ENCODE results near the gene HEY2.

Gene HEY2

DNA sequence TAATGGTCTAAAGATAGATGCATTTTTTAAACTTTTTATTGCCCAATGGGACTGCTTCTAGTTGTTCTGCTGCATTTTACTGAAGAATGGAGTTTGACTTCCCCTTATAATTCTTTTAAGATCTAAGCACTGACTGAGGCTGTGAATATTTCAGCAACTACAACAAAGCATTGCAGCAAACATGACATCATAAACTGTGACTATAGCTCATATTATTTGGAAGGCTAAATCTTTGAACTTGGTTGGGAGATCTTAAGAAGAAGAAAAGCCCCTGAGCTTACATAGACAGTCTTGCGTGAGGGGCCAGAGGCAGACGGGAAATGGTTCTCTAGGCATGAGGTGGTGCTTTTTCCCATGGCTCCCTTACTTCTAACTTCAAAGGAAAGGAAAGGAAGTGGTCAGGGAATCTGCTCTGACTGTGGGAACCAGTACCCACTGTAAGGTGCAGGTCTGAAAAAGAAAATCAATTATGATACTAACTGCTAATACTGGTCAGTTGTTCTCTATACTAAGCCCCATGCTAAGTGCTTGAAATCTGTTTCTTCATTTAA is 14.8 kb downstream of the HEY2 start:
- no peak for ATAC-seq
- TF ChIP-seq, protein P1, sequence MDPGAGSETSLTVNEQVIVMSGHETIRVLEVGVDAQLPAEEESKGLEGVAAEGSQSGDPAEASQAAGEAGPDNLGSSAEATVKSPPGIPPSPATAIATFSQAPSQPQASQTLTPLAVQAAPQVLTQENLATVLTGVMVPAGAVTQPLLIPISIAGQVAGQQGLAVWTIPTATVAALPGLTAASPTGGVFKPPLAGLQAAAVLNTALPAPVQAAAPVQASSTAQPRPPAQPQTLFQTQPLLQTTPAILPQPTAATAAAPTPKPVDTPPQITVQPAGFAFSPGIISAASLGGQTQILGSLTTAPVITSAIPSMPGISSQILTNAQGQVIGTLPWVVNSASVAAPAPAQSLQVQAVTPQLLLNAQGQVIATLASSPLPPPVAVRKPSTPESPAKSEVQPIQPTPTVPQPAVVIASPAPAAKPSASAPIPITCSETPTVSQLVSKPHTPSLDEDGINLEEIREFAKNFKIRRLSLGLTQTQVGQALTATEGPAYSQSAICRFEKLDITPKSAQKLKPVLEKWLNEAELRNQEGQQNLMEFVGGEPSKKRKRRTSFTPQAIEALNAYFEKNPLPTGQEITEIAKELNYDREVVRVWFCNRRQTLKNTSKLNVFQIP (CRISPR knock-in tag; IDR thresholded peaks at IDR 0.05; ENCODE audit: borderline replicate concordance, low read depth), result no peak
- TF ChIP-seq, protein P2, sequence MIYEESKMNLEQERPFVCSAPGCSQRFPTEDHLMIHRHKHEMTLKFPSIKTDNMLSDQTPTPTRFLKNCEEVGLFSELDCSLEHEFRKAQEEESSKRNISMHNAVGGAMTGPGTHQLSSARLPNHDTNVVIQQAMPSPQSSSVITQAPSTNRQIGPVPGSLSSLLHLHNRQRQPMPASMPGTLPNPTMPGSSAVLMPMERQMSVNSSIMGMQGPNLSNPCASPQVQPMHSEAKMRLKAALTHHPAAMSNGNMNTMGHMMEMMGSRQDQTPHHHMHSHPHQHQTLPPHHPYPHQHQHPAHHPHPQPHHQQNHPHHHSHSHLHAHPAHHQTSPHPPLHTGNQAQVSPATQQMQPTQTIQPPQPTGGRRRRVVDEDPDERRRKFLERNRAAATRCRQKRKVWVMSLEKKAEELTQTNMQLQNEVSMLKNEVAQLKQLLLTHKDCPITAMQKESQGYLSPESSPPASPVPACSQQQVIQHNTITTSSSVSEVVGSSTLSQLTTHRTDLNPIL (CRISPR knock-in tag; IDR thresholded peaks at IDR 0.05; ENCODE audit: low read depth), result no peak
- TF ChIP-seq BACH2 (CRISPR knock-in tag; IDR thresholded peaks at IDR 0.05; ENCODE audit: borderline replicate concordance) (no peak), OSR1 (CRISPR knock-in tag; IDR thresholded peaks at IDR 0.05) (no peak), TOX (CRISPR knock-in tag; IDR thresholded peaks at IDR 0.05; ENCODE audit: borderline replicate concordance) (no peak), RARB (CRISPR knock-in tag; IDR thresholded peaks at IDR 0.05) (no peak)
- TF ChIP-seq, protein P3, sequence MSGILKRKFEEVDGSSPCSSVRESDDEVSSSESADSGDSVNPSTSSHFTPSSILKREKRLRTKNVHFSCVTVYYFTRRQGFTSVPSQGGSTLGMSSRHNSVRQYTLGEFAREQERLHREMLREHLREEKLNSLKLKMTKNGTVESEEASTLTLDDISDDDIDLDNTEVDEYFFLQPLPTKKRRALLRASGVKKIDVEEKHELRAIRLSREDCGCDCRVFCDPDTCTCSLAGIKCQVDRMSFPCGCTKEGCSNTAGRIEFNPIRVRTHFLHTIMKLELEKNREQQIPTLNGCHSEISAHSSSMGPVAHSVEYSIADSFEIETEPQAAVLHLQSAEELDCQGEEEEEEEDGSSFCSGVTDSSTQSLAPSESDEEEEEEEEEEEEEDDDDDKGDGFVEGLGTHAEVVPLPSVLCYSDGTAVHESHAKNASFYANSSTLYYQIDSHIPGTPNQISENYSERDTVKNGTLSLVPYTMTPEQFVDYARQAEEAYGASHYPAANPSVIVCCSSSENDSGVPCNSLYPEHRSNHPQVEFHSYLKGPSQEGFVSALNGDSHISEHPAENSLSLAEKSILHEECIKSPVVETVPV (CRISPR knock-in tag; IDR thresholded peaks at IDR 0.05), result no peak

DNA sequence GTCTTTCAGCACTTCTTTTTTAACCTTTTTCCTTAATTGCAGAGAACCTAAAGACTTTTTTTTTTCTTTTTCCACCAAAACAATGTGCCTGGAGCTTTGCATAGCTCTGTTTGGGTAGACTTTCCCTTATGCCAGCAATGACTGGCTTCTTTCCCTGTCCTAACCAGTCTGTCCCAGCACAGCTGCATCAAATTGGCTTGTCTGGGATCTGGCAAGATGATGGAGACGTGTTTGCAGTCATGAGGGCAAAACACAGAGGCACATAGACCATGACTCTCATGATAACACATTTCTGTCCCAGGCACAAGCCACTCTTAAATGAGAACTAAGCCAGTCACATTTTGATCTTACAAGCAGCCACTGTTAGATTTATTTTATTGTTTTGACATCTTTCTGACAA is 16.5 kb downstream of the HEY2 start:
- no peak for ATAC-seq
- no peak for TF ChIP-seq TCF4 (CRISPR knock-in tag; IDR thresholded peaks at IDR 0.05; ENCODE audit: borderline replicate concordance)
- TF ChIP-seq GLIS3 (CRISPR knock-in tag; IDR thresholded peaks at IDR 0.05), result no peak
- TF ChIP-seq ESRRG (CRISPR knock-in tag; IDR thresholded peaks at IDR 0.05), result no peak
- TF ChIP-seq, protein P2 (CRISPR knock-in tag; IDR thresholded peaks at IDR 0.05; ENCODE audit: low read depth), result no peak
- TF ChIP-seq ZC3H10 (CRISPR knock-in tag; IDR thresholded peaks at IDR 0.05), result no peak
- TF ChIP-seq ZNF565 (CRISPR knock-in tag; conservative IDR thresholded peaks at IDR 0.05; ENCODE audit: low read depth), result no peak
- no peak for TF ChIP-seq PPARA (CRISPR knock-in tag; IDR thresholded peaks at IDR 0.05; ENCODE audit: borderline replicate concordance)
- no peak for TF ChIP-seq CSDC2 (CRISPR knock-in tag; IDR thresholded peaks at IDR 0.05)
- TF ChIP-seq, protein P4, sequence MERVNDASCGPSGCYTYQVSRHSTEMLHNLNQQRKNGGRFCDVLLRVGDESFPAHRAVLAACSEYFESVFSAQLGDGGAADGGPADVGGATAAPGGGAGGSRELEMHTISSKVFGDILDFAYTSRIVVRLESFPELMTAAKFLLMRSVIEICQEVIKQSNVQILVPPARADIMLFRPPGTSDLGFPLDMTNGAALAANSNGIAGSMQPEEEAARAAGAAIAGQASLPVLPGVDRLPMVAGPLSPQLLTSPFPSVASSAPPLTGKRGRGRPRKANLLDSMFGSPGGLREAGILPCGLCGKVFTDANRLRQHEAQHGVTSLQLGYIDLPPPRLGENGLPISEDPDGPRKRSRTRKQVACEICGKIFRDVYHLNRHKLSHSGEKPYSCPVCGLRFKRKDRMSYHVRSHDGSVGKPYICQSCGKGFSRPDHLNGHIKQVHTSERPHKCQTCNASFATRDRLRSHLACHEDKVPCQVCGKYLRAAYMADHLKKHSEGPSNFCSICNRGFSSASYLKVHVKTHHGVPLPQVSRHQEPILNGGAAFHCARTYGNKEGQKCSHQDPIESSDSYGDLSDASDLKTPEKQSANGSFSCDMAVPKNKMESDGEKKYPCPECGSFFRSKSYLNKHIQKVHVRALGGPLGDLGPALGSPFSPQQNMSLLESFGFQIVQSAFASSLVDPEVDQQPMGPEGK (CRISPR knock-in tag; IDR thresholded peaks at IDR 0.05; ENCODE audit: borderline replicate concordance), result no peak
- TF ChIP-seq, protein P1 (CRISPR knock-in tag; IDR thresholded peaks at IDR 0.05; ENCODE audit: borderline replicate concordance, low read depth), result no peak
- no peak for TF ChIP-seq ZNF8 (CRISPR knock-in tag; IDR thresholded peaks at IDR 0.05)
- no peak for TF ChIP-seq TOX (CRISPR knock-in tag; IDR thresholded peaks at IDR 0.05; ENCODE audit: borderline replicate concordance)
- no peak for TF ChIP-seq ZFP3 (CRISPR knock-in tag; IDR thresholded peaks at IDR 0.05)

DNA sequence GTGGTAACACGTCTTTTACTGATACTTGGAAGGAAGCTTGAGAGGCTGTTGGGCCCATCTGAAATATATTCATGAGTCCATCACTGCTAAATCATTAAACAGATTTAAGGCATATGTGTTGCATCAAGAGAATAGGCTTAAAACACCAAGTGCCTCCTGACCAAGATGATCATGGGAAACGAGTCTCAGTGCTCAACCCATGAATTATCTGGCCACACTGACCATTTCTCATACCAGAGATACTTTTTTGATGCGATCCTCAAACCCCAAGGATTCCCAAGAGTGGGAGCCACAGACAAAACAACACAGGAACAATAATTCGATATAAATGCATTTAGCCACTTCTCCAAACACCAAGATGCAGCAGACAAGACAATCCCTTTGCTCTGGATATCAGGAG is 17.2 kb downstream of the HEY2 start:
- no peak for ATAC-seq
- TF ChIP-seq ESRRG (CRISPR knock-in tag; IDR thresholded peaks at IDR 0.05) (no peak), BACH2 (CRISPR knock-in tag; IDR thresholded peaks at IDR 0.05; ENCODE audit: borderline replicate concordance) (no peak), ZNF8 (CRISPR knock-in tag; IDR thresholded peaks at IDR 0.05) (no peak), ZNF565 (CRISPR knock-in tag; conservative IDR thresholded peaks at IDR 0.05; ENCODE audit: low read depth) (no peak), PPARA (CRISPR knock-in tag; IDR thresholded peaks at IDR 0.05; ENCODE audit: borderline replicate concordance) (no peak), TOX (CRISPR knock-in tag; IDR thresholded peaks at IDR 0.05; ENCODE audit: borderline replicate concordance) (no peak), ZFP30 (CRISPR knock-in tag; IDR thresholded peaks at IDR 0.05) (no peak), ZC3H10 (CRISPR knock-in tag; IDR thresholded peaks at IDR 0.05) (no peak), RARB (CRISPR knock-in tag; IDR thresholded peaks at IDR 0.05) (no peak)
- TF ChIP-seq, protein P4 (CRISPR knock-in tag; IDR thresholded peaks at IDR 0.05; ENCODE audit: borderline replicate concordance), result no peak
- TF ChIP-seq, protein P5, sequence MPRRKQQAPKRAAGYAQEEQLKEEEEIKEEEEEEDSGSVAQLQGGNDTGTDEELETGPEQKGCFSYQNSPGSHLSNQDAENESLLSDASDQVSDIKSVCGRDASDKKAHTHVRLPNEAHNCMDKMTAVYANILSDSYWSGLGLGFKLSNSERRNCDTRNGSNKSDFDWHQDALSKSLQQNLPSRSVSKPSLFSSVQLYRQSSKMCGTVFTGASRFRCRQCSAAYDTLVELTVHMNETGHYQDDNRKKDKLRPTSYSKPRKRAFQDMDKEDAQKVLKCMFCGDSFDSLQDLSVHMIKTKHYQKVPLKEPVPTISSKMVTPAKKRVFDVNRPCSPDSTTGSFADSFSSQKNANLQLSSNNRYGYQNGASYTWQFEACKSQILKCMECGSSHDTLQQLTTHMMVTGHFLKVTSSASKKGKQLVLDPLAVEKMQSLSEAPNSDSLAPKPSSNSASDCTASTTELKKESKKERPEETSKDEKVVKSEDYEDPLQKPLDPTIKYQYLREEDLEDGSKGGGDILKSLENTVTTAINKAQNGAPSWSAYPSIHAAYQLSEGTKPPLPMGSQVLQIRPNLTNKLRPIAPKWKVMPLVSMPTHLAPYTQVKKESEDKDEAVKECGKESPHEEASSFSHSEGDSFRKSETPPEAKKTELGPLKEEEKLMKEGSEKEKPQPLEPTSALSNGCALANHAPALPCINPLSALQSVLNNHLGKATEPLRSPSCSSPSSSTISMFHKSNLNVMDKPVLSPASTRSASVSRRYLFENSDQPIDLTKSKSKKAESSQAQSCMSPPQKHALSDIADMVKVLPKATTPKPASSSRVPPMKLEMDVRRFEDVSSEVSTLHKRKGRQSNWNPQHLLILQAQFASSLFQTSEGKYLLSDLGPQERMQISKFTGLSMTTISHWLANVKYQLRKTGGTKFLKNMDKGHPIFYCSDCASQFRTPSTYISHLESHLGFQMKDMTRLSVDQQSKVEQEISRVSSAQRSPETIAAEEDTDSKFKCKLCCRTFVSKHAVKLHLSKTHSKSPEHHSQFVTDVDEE (CRISPR knock-in tag; IDR thresholded peaks at IDR 0.05), result no peak
- TF ChIP-seq, protein P1 (CRISPR knock-in tag; IDR thresholded peaks at IDR 0.05; ENCODE audit: borderline replicate concordance, low read depth), result no peak
